ENCODE results near the gene COL18A1. TPM values are rescaled to one million over a fixed set of nuclear protein-coding genes. Genes with fewer than 3 reads are reported as not detected.
A peak's percentile ranks its signal among the peaks of the same experiment; 100 is the strongest.
"Not testable (repeated sequence)": the region's sequence is repeated elsewhere in the genome, so short reads cannot be mapped to it uniquely, and the experiment has no call there.

COL18A1 gene
- total and polyA plus RNA-seq, 2 of the 8 experiments (the other 6 are each of a cell fraction or from before 2014, with no cell fraction given), result 145 to 201 TPM

GRCh38 chr21:45369018-45369417 lies 35.9 kb upstream of the COL18A1 start:
- WGBS, 2 experiments (ENCODE audit: extremely low coverage in 1 of 2, insufficient coverage in 1 of 2, insufficient read length in 1 of 2, insufficient replicate concordance in 2 of 2, low coverage in 1 of 2, low lambda C conversion rate in 2 of 2, missing lambda C conversion rate in 1 of 2), result 94% methylated on average over 23 of the region's 23 CpGs; no CpG with 5 or more reads in 1 of the 2 experiments
- H3K79me2 ChIP-seq (ENCODE audit: control insufficient read depth in 1 of 2, insufficient read depth in 2 of 2, low read length in 2 of 2); H2AFZ ChIP-seq (ENCODE audit: low read length); H3K79me1 ChIP-seq (ENCODE audit: low read depth, low read length); POLR2A ChIA-PET (ENCODE audit: partially characterized antibody); H4K5ac ChIP-seq (ENCODE audit: insufficient read length, low read depth, low read length); H4K20me1 ChIP-seq (replicated peaks in 1 of 2; ENCODE audit: control insufficient read depth in 1 of 2, insufficient read depth in 2 of 2, low read length in 2 of 2); H3K27ac ChIP-seq (ENCODE audit: low read depth, low read length); H3K18ac ChIP-seq (ENCODE audit: extremely low read depth, low read length); H3K4ac ChIP-seq (replicated peaks; ENCODE audit: insufficient read length, low read depth, low read length); H3K56ac ChIP-seq (replicated peaks; ENCODE audit: insufficient read length, low read depth, low read length); H3K23ac ChIP-seq (ENCODE audit: insufficient read length); H3K9me3 ChIP-seq (ENCODE audit: insufficient read depth in 2 of 2, low read depth in 1 of 2, low read length in 1 of 2); H3K23me2 ChIP-seq (ENCODE audit: low read depth, low read length); H3K9ac ChIP-seq (replicated peaks in 1 of 4; ENCODE audit: extremely low read depth in 1 of 4, low read depth in 3 of 4, low read length in 3 of 4); H2BK120ac ChIP-seq (replicated peaks; ENCODE audit: low read depth, low read length); H4K8ac ChIP-seq (ENCODE audit: extremely low read depth, insufficient read depth, low read length); H3K4me3 ChIP-seq (ENCODE audit: extremely low read depth in 1 of 4, insufficient read depth in 2 of 4, low read depth in 3 of 4, low read length in 4 of 4); CTCF ChIA-PET (ENCODE audit: partially characterized antibody); H3K27me3 ChIP-seq (replicated peaks in 1 of 4; ENCODE audit: control insufficient read depth in 3 of 4, extremely low read depth in 1 of 4, insufficient read depth in 3 of 4, low read length in 3 of 4); DNase-seq (ENCODE audit: low read depth in 1 of 2, low spot score in 2 of 2); H2BK5ac ChIP-seq (ENCODE audit: low read depth, low read length); H2AK5ac ChIP-seq (ENCODE audit: low read depth, low read length); H2BK12ac ChIP-seq (ENCODE audit: low read depth, low read length); H2BK15ac ChIP-seq (ENCODE audit: low read length); H3K4me2 ChIP-seq (ENCODE audit: insufficient read depth in 1 of 2, low read depth in 2 of 2, low read length in 2 of 2); H3K36me3 ChIP-seq (ENCODE audit: control insufficient read depth in 2 of 4, insufficient read depth in 4 of 4, low read length in 3 of 4); H4K91ac ChIP-seq (replicated peaks; ENCODE audit: insufficient read length, low read length); H2BK20ac ChIP-seq (ENCODE audit: low read length); H3K14ac ChIP-seq (ENCODE audit: insufficient read length): not testable (repeated sequence)
- H3K4me1 ChIP-seq (replicated peaks in 1 of 4; ENCODE audit: control insufficient read depth in 3 of 4, insufficient read depth in 4 of 4, low read length in 3 of 4), result peaks cover 0 to 13% (median 7%) of the 10 kb centered on the region in 4 experiments; a peak in 6 of 7 replicates
- FAIRE-seq, result peak; percentile 39

Measured in H1 (cell line).